Uterus (tissue), 2 donors: Measurements from ENCODE around the gene STARD10.

ENCODE experiments used
- CTCF ChIP-seq, 4 experiments: fragments of 200-600 bp in 2 of 4; fragments of 450-650 bp in 2 of 4; sonication (generic) in 2 of 4; IDR thresholded peaks; one replicate each; pipeline ENCODE4 v1.5.1; 2016 to 2019; ENCODE audit warnings: antibody characterized with exemption in 4 of 4, mild to moderate bottlenecking in 2 of 4, moderate library complexity in 1 of 4
- POLR2A ChIP-seq, 2 donors: fragments of 450-650 bp; IDR thresholded peaks; one replicate each; pipeline ENCODE4 v1.6.1; 2016; ENCODE audit warnings: antibody characterized with exemption in 2 of 2, mild to moderate bottlenecking in 1 of 2, moderate library complexity in 1 of 2

- TF ChIP-seq CTCF (IDR thresholded peaks at IDR 0.05) (no peak), POLR2A (IDR thresholded peaks at IDR 0.05) (no peak)
Measured at GRCh38 chr11:72751116-72752087, 42.4 kb downstream of the STARD10 start.
